Stimulated activated naive CD8-positive, alpha-beta T cell treated with anti-CD3 and anti-CD28 coated beads, Interleukin-15, Interleukin-2, amounts not matched to agents 100 U/mL and 50 U/mL, for 24 hours (primary cell): ENCODE data around the gene CBLN3.

ENCODE experiments used
- ATAC-seq: fragments of 150-1000 bp; cut with Tn5 transposase; one replicate; pipeline ENCODE4 v1.10.0; 2021
- DNase-seq: peaks from one replicate; pipeline ENCODE4 v3.0.0; 2021

Gene CBLN3

DNA sequence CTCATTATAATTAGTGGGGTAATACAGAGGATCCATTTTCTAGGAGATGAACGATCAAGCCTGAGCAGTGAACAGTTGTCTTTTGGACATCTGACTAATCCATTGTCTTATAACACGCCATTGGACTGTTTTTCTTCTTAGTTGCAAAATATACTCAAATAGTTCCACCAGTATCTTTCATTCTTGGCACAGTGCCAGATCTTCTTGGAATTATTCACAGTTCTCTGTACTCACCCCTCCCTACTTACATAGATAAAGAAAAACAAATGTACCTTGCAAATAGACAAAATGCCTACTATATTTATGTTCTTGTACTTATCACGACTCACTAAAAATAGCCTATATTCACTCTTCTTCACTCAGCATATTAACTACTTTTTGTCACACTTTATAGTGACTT, 3.8 kb downstream of the CBLN3 start:
- DNase-seq (no peak), ATAC-seq (no peak)

DNA sequence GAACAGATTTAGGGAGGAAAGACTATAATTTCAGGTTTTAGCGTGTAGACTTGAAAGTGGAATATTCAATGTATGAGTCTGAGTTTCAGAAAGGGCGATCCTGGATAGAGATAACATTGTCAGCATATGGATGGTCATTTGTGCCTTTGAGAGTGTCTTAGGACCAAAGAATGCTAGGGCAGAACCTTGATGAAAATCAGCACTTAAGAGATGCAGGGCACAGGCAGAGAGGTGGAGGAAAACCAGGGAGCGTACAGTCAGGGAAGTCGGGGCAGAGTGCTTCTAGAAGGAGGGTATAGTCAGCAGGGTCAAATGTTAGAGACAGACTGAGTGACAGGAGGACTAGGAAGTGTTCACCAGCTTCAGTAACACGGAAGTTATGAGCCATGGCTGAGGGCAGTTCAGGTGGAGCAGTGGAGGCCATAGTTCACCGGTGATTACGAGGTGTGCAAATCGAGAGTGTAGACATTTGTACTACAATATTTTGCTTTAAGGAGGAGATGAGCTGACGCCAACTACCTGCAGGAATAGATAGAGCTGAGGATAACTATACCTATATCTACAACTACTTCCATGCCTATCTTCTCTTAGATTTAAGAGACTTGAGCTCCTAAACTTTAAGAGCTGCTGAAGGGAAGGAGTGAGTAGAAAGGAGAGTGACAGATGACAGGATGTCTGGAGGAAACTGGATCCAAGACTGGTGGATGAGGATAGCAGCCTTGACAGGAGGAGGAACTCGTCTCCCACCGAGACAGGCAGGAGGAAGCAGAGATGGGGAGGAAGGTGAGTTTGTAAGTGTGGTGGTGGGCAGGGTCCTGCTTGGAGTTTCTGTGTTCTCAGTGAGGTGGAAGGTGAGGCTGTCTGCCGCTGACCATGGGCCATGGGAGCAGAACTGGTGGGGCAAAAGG, 6.5 kb downstream of the CBLN3 start:
- DNase-seq: no peak
- peak; percentile 14 for ATAC-seq

DNA sequence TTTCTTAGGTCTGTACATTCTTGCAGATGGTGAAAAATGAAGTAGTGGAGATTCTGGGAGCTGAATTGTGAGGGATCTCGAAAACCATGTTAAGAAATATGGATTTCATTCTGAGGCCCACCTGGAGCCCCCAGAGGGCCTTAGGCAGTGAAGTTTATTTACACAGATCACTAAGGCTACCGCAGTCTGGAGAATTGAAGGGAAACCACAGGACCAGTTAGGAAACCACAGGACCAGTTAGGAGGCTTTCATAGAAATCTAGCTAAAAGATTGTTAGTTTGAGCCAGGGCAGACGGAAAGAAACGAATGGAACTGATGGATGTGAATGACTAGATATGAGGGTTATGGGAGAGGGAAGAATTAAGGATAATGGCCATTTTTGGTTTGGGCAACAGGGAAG, 7.2 kb downstream of the CBLN3 start:
- ATAC-seq: no peak
- DNase-seq: no peak

- DNase-seq: no peak
- ATAC-seq: no peak
These were observed 11.0 kb downstream of the CBLN3 start for GRCh38 chr14:24418492-24418873.

DNA sequence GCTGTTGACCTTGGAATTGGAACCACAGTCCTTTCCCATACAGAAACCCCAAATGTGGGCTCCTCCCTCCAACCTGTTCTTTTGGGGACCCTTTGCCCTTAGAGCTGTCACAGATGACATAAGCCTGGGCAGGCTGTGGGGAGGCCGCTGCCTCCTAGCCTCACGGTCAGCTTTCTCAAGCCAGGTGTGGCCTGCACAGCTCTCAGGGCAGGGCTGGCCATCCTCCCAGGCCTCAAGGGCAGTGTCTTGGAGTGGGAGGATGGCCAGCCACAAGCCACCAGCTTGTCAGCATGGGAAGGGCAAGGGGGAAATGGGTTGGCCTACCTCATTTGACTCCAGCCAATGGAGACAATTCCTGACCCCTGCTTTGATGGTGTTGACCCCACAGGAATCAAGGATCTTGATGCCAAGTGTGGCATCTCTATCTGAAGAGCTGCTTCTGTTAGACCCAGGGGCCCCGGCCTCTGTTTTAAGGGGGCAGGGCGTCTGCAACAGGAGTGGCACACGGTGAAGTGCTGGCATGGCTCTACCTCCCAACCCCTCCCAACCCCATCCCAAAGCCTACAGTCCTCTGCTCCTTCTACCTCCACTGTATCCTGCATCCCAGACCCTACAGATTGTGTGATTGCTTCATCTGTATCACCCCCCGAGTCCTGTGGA, 11.5 kb downstream of the CBLN3 start:
- ATAC-seq: no peak

DNA sequence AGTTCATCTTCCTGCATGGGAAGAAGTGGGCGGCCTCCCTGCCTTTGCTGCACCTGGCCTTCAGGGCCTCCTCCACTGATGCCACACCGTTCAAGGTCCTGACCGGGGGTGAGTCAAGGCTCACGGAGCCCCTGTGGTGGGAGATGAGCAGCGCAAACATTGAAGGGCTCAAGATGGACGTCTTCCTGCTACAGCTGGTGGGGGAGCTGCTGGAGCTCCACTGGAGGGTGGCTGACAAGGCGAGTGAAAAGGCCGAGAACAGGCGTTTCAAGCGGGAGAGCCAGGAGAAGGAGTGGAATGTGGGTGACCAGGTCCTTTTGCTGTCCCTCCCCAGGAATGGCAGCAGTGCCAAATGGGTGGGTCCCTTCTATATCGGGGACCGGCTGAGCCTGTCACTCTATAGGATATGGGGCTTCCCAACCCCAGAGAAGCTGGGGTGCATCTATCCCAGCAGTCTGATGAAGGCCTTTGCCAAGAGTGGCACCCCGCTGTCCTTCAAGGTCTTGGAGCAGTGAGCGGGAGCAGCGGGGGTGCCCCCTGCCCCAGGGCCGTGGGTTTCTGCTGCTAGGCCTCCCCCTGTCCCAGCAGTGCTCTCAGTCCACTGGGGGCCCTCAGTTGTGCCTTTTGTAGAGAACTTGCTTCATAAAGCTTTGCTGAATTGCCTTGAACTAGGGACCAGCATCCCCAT, 12.4 kb downstream of the CBLN3 start:
- no peak for ATAC-seq
- DNase-seq: no peak

More for the DNA sequence above, 11.5 kb downstream of the CBLN3 start:
- DNase-seq: no peak

- DNase-seq (no peak), ATAC-seq (no peak)
These were observed 13.1 kb downstream of the CBLN3 start for GRCh38 chr14:24416254-24416931.

- no peak for ATAC-seq
- DNase-seq: no peak
These were observed 13.8 kb downstream of the CBLN3 start for GRCh38 chr14:24415421-24416253.

GRCh38 chr14:24414732-24415420, 14.6 kb downstream of the CBLN3 start:
- no peak for DNase-seq
- no peak for ATAC-seq

DNA sequence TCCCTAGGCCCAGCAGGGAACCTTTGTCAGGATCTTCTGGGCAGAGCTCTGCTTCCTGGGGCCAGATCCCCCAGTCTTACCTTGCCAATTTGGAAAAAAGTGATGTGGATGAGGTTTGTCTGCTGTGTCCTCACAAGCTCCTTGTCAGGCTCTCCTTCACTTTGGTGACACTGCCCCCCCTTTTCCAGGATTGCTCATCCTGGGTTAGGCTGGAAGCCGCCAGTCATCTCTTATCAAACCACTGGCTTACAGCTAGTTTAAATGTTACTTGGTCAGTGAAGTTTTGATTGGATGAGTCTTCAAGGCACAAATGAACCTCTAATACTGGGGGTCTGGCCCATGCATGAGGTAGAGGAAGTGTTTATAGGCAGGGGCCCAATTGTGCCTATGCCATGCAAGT, 15.4 kb downstream of the CBLN3 start:
- no peak for DNase-seq
- ATAC-seq: no peak

DNA sequence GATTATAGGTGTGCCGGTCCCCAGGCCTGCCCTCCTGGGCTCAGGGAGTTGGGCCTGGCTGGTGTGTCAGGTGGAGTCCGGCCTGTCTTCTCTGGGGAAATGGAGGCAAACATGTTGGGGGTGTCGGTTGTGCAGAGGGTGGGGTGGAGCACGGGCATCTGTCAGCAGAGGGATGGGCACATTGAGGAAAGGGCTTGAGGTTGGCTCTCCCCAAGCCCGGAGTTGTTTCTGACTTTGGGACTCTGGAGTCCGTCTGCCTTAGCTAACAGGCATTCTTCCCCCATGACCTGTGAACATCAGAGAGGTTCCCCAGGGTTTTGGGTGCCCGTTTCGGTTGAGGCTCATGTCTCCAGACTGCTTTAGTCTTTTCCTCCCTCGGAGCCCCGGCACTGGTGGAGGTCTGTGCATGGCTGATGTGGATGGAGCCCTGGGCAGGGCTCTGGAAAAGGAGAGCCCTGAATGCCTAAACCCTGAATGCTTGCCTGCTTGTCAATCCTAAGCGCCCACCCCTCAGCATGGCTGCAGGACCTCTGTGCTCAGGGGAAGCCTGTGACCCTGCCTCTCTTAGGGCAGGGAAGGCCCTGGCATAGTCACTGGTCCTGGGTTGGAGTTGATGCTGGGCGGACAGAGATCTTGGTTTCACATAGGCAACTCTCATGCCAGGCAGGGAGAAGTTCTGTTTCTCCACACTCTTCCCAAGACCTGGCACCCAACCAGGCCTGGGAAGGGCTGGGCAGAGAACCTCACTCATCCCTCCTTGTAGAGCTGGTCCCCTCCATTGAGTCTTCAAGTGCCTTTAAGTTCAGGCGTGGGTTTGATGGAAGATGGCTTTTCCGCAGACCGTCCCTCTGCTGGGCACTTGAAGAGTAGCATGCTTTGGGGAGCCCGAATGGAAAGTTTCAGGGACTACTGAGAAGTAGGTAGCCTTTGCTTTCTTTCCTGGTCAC, 17.8 kb downstream of the CBLN3 start:
- DNase-seq (peak; percentile 30), ATAC-seq (peak; percentile 51)

GRCh38 chr14:24409956-24410355, 19.5 kb downstream of the CBLN3 start:
- DNase-seq (no peak), ATAC-seq (no peak)

- ATAC-seq (no peak), DNase-seq (no peak)
These were observed 20.3 kb downstream of the CBLN3 start for GRCh38 chr14:24409192-24409591.

- ATAC-seq: no peak
These were observed 20.7 kb downstream of the CBLN3 start for GRCh38 chr14:24408764-24409163.

DNA sequence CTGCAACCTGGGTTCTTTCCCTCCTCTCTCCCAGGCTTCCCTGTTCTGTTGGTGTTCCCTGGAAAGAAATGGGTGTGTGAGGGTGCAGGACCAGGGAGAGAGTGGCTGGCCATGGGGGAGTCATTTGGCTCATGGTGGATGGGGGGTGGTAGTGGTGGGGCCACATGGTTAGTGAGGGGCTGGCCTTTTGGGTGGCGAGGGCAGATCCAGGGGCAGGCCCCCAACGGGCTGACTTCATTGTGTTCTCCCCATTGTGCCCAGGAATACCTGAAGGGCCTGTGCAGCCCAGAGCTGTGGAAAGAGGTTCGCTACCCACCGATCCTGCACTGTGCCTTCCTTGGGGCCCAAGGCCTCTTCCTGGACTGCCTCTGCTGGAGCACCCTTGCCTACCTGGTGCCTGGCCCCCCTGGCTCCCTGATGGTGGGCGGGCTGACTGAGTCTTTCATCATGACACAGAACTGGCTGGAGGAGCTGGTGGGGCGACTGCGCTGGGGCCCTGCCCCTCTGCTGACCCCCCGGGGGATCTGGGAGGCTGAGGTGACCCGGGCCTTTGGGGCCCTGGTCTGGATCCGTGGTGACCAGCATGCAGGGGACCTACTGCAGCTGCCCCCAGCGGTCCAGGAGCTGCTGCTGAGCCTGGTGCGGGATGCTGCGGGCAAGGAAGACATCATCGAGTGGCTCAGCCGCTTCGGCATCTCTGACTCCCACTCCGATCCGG, 21.7 kb downstream of the CBLN3 start:
- ATAC-seq (no peak), DNase-seq (no peak)

More at GRCh38 chr14:24408764-24409163, 20.7 kb downstream of the CBLN3 start:
- no peak for DNase-seq

DNA sequence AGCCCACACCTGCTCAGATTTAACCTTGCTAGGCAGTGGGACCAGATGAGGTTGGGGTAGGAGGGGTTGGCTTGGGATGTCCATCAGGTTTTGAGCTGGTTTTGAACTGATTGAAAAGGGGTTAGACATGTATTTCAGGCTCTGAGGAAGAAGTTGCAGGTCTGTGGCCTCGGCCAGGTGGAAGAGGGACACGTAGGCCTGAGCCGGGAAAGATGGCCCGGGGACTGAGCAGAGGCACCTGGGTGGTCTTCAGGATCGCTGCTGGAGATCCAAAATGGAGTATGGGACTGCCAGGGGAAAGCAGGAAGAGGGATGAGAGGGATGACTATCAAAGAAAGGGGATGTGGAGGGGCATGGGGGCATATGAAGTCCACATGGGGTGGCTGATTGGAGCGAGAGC, 23.1 kb downstream of the CBLN3 start:
- DNase-seq (no peak), ATAC-seq (no peak)

- ATAC-seq (no peak), DNase-seq (no peak)
These were observed 24.7 kb downstream of the CBLN3 start for GRCh38 chr14:24404814-24405213.

GRCh38 chr14:24403294-24403998, 26.0 kb downstream of the CBLN3 start:
- ATAC-seq (no peak), DNase-seq (no peak)
